Measurements from ENCODE around the gene CGNL1.

CGNL1 gene

DNA sequence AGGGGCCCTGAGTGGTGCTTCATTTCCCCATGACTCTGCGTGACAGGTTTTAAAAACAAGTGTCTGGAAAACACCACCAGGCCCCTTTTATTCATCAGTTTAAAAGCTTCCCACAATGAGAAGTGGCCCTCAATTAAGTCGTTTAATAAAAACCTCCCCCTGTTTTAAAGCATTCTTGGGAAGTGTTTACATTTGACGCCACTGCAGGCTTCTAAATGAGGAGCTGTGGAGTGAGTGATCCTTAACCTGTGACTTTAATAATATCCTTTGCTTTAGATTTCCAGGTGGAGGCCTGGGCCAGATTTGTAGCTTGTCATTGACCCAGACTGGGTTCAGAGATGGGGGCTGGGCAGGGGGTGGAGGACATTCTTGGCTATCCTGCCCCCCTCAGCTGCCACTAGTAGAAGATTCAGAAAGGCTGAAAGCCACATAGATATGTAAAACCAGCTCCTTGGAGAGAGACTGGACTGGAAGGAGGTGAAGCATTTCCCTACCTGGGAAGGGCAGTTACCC is 11.3 kb downstream of the CGNL1 start:
- DNase-seq (ENCODE audit: low spot score): no peak

DNA sequence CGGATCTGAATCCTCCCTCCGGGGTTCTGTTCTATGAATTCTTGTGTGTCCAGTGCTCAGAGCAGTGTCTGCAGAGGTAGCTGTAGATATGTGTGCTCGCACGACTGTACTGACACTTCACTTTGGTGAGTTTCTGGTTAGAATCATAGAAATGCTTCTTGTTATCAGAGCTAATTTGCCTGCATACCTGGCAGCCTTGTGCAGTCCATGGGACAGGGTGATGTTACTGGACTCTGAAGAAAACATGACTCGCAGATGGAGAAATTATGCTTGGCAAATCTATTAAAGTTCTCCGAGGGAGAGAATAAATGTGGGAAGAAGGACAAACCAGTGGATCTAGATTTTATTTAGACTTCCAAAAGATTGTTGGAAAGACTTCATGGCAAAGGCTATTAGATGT is 12.2 kb downstream of the CGNL1 start:
- DNase-seq (ENCODE audit: low spot score): peak; percentile 15

DNA sequence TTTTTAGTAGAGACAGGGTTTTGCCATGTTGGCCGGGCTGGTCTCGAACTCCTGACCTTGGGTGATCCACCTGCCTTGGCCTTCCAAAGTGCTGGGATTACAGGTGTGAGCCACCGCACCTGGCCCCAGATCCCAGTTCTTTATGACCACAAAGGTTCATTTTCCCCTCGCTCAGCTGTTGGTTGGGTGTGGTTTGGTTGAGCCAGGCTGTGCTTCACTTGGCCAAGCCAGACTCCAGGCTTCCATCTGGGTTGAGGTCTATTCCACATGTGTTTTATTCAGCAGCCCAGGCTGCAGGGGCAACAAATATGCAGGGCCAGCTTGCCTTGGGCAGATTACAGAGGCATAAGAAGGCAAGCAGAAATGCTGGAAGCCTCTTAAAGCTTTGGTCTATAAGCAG is 13.7 kb downstream of the CGNL1 start:
- no peak for DNase-seq (ENCODE audit: low spot score)

GRCh38 chr15:57390583-57390982 is 14.3 kb downstream of the CGNL1 start:
- DNase-seq (ENCODE audit: low spot score): no peak

GRCh38 chr15:57391537-57391936 is 15.2 kb downstream of the CGNL1 start:
- DNase-seq (ENCODE audit: low spot score): no peak

GRCh38 chr15:57393061-57393460 is 16.8 kb downstream of the CGNL1 start:
- DNase-seq (ENCODE audit: low spot score): no peak

GRCh38 chr15:57395292-57395691 is 19.0 kb downstream of the CGNL1 start:
- peak; percentile 82 for DNase-seq (ENCODE audit: low spot score)

DNA sequence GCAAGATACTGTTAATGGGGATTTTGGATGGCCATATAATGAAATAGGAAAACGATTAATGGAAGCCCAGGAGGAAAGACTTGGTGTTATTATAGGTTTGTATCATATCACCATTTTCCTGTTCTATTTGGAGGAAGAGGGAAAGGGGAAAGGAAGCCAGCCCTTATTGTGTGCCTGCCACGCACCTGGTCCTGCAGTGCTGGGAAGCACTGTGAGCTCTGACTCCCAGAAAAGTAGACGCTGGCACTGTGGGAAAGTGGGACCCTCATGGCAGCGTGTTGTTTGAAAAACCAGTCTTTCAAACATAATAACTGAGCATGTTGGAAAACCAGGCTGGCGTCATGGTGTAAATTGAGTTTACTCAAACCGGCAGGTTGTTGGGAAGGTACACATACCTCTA is 22.0 kb downstream of the CGNL1 start:
- no peak for DNase-seq (ENCODE audit: low spot score)

DNA sequence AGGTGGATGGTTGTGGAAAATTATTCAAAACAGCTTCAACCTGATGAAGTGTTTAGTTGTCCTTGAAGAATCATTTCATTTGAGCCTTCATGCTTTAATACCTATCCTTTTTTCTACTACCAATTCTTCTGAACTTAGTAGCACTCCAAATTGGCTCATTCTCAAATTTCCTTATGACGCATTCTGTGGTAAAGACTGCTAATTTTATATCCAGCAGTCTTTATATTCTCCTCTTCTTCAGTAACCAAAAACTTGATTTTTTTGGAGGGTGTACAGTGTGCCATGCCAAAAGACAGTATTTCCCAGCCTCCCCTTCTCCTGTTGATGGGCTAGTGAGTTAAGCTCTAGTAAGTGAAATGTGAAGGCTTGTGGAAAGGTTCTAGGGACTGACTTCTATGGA is 25.2 kb downstream of the CGNL1 start:
- DNase-seq (ENCODE audit: low spot score): no peak

- no peak for DNase-seq (ENCODE audit: low spot score)
Observed at GRCh38 chr15:57403017-57403416, 26.7 kb downstream of the CGNL1 start.

DNA sequence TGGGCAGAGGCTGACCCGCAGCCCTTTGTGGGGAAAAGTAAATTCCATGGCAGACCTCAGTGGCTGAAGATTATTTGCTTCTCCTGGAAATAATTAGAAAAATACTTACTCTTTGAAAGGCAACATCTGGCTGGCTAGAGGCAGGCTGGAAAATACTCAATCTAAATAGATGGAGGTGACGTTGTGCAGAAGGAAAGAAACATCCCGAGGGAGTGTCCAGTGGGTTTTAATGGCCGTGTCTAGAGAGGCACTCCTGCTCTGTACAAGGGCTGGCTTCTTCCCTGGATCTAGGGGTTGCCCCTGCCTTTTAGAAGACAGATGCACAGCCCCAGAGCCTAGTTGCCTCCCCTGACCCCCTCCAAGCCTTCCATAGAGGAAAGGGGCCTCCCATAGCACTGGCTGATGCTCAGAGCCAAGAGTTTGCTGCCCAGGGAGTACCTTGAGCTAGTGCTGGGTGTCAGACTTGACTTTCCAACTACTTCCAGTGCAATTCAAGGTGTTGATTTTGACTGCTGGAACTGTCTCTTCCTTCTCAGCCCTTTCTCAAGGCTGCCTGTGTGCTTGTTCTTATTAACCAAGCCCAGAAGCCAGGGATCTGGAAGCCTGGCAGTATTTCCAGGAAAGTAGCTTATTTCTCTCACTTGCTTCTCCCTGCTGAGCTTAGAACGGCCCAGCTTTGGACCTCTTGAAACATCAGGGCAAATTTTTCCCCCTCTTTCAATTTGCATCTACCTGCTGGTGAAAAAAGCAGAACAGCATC is 27.4 kb downstream of the CGNL1 start:
- peak; percentile 35 for DNase-seq (ENCODE audit: low spot score)

DNA sequence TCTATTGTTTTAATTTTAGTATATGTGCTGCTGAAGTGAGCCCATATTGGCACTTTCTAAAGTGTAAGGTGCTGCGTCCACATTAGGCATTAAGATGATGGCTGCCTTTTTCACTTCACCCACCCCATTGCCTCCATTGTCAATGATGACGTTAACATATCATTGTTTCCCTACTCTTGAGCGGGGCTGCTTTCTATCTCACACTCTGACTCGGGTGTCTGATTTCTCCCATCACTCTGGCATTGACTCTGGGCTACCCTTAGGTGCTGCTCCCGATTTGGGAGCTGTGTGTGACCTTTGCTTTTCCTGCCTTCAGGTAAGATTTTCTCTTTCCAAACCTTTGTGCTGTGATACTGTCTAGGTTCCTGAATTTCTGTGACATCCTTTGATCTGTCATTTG is 28.8 kb downstream of the CGNL1 start:
- DNase-seq (ENCODE audit: low spot score): no peak

- DNase-seq (ENCODE audit: low spot score): peak; percentile 35
Observed at GRCh38 chr15:57406062-57406772, 29.9 kb downstream of the CGNL1 start.

DNA sequence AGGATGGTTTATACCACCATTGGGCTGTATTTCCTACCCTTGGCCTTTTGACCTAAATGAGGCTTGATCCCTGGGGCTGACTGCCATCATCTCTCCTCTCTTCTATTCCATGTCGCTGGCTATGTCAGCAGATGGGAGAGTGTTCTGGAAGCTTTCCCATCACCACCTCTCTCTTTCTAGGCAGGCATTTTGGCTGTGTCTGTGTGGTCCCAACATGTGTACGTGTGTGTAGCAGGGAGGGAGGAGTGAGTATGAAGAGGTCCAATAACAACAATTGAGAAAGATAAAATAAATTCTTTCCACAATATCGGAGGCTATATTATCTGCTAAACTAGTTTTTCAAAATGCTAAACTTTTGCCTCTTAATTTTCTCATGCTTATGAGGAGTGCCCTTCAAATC is 34.1 kb downstream of the CGNL1 start:
- no peak for DNase-seq (ENCODE audit: low spot score)

DNA sequence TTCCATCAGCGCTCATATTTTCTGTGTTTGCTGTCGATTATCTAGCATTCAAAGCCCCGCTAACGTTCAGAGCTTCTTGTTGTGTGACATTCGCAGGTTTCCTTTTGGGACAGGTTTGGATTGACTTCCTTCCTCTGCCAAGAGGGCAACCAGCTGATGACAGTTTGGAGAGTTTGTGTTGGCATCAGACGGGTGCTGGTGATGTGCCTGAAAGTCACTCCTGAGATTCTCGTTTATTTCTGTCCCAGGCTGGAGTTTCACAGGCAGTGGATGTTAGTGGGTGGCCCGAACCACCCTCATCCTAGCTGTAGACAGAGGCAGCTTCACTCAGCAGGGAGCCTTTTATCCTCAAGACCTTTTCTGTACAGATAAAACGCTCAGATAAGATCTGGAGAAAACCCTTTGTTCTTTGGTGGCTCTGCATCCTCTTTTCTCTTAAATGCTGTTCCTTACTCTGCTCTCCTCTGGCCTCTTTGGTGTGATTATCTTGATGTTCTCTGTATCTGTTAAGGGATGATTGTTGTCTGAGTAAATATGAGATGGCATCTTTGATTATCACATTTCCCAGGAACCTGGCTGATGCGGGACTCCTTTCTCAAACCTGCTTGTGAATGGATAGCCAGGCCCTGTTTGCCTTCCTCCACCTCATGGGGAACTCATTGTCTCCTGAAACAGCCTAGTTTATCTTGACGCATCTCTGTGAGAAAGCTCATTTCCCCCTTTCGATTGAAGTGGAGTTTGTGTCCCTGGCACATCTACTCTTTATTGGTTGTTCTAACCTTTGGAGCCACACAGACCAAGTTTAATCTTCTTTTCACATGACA is 35.9 kb downstream of the CGNL1 start:
- DNase-seq (ENCODE audit: low spot score): no peak

GRCh38 chr15:57415602-57416001 is 39.3 kb downstream of the CGNL1 start:
- no peak for DNase-seq (ENCODE audit: low spot score)

DNA sequence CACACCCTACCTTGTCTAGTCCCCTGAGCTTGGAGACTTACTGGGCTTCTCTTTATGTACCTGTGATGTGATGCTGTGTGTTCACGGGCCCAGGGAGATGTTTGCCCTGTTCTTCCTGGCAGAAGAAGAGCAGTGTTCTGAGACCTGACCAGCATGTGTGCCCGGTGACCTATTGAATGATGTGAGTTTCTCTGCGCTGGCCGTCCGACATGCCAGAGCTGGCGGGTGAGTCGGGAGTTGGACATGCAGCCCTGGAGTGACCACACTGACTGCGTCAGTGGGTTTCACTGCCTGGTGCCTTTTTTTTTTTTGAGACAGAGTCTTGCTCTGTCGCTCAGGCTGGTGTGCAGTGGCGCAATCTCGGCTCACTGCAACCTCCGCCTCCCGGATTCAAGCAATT is 42.3 kb downstream of the CGNL1 start:
- DNase-seq (ENCODE audit: low spot score): no peak

GRCh38 chr15:57419335-57419734 is 43.0 kb downstream of the CGNL1 start:
- DNase-seq (ENCODE audit: low spot score): no peak

DNA sequence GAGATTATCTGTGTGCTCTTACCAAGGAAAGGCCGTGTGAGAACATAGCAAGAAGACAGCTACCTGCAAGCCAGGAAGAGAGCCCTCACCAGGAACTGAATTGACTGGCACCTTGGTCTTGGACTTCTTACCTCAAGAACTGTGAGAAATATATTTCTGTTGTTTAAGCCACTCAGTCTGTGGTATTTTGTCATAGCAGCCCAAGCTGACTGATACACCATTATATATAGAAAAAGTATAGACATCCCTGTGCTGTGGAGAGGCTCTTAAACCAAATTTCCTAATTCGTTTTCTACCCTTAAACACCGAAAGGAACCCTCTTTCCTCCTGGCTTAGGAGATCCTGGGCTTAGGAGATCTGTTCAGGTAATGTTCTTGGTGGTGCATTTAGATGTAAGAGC is 44.8 kb downstream of the CGNL1 start:
- no peak for DNase-seq (ENCODE audit: low spot score)

- DNase-seq (ENCODE audit: low spot score): no peak
Observed at GRCh38 chr15:57421551-57421950, 45.2 kb downstream of the CGNL1 start.

- DNase-seq (ENCODE audit: low spot score): peak; percentile 58
Observed at GRCh38 chr15:57422113-57422754, 45.9 kb downstream of the CGNL1 start.

DNA sequence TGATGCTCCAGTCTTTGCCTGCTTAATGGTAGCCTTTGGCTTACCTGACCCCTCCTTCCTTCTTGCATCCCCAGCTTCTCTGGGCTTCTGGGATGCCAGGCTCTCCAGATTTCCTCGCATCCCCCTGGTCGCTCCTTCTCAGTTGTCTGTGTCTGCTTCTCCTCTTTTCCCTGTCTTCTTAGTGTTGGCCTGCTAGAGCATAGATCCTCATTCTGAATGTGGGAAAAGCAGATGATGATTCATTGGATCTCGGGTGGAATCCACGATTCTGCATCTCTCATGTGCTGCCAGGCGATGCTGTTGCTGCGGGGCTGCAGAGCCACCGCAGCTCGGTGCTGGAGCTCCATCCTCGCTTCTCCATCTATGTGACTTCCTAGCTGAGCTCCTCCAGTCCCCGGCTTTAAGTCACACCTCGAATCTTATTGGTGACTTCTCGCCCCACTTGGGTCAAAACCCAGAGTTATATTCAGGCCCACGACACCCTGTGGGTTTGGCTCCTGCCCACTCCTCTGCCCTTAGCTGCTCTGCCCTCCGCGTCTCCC is 47.4 kb downstream of the CGNL1 start:
- no peak for DNase-seq (ENCODE audit: low spot score)
